Measurements from ENCODE around the gene UGT1A5.
"Not testable (repeated sequence)": the region's sequence is repeated elsewhere in the genome, so short reads cannot be mapped to it uniquely, and the experiment has no call there.

Gene UGT1A5

GRCh38 chr2:233747283-233747544 lies 34.5 kb downstream of the UGT1A5 start:
- Mint-ChIP-seq H3K4me3 (no peak overlapping the region), H3K9me3 (peaks cover 20% of the 10 kb centered on the region), H3K36me3 (ENCODE audit: low read depth) (peaks cover 2% of the 10 kb centered on the region), H3K4me1 (no peaks in the 10 kb centered on the region), H3K27ac (no peak overlapping the region), H3K27me3 (peaks cover 5% of the 10 kb centered on the region)
- no peak for DNase-seq
- ATAC-seq: no peak

- not testable (repeated sequence) for H3K4me3 Mint-ChIP-seq; H3K4me1 Mint-ChIP-seq; H3K36me3 Mint-ChIP-seq (ENCODE audit: low read depth); H3K27ac Mint-ChIP-seq; ATAC-seq; DNase-seq
- Mint-ChIP-seq H3K27me3 (peaks cover 12% of the 10 kb centered on the region), H3K9me3 (peaks cover 20% of the 10 kb centered on the region)
Observed at GRCh38 chr2:233750689-233751088, 38.0 kb downstream of the UGT1A5 start.

- not testable (repeated sequence) for DNase-seq; H3K4me3 Mint-ChIP-seq; ATAC-seq; H3K36me3 Mint-ChIP-seq (ENCODE audit: low read depth); H3K27ac Mint-ChIP-seq; H3K4me1 Mint-ChIP-seq
- H3K27me3 Mint-ChIP-seq: peaks cover 12% of the 10 kb centered on the region
- peaks cover 20% of the 10 kb centered on the region for H3K9me3 Mint-ChIP-seq
Observed at GRCh38 chr2:233751212-233752009, 38.7 kb downstream of the UGT1A5 start.

- ATAC-seq (no peak), DNase-seq (no peak)
- no peaks in the 10 kb centered on the region for H3K4me1 Mint-ChIP-seq
- peaks cover 8% of the 10 kb centered on the region for H3K27me3 Mint-ChIP-seq
- H3K9me3 Mint-ChIP-seq: peaks cover 17% of the 10 kb centered on the region
- H3K36me3 Mint-ChIP-seq (ENCODE audit: low read depth): peaks cover 2% of the 10 kb centered on the region
- no peak overlapping the region for H3K4me3 Mint-ChIP-seq
- H3K27ac Mint-ChIP-seq: no peak overlapping the region
Observed at GRCh38 chr2:233754872-233755611, 42.3 kb downstream of the UGT1A5 start.

GRCh38 chr2:233756429-233757081 lies 43.8 kb downstream of the UGT1A5 start:
- peaks cover 1% of the 10 kb centered on the region for H3K36me3 Mint-ChIP-seq (ENCODE audit: low read depth)
- H3K4me3 Mint-ChIP-seq: no peak overlapping the region
- no peak overlapping the region for H3K27ac Mint-ChIP-seq
- DNase-seq (no peak), ATAC-seq (no peak)
- H3K4me1 Mint-ChIP-seq: no peaks in the 10 kb centered on the region
- peaks cover 6% of the 10 kb centered on the region for H3K9me3 Mint-ChIP-seq
- H3K27me3 Mint-ChIP-seq: peaks cover 8% of the 10 kb centered on the region

GRCh38 chr2:233758141-233758540 lies 45.4 kb downstream of the UGT1A5 start:
- Mint-ChIP-seq H3K36me3 (ENCODE audit: low read depth) (no peaks in the 10 kb centered on the region), H3K9me3 (no peaks in the 10 kb centered on the region), H3K27me3 (peaks cover under 1% of the 10 kb centered on the region), H3K4me1 (no peaks in the 10 kb centered on the region), H3K4me3 (no peak overlapping the region), H3K27ac (no peak overlapping the region)
- no peak for ATAC-seq
- DNase-seq: no peak

GRCh38 chr2:233758849-233759248 lies 46.1 kb downstream of the UGT1A5 start:
- Mint-ChIP-seq H3K4me1 (no peaks in the 10 kb centered on the region), H3K27me3 (peaks cover 1% of the 10 kb centered on the region), H3K9me3 (no peaks in the 10 kb centered on the region), H3K36me3 (ENCODE audit: low read depth) (no peaks in the 10 kb centered on the region), H3K4me3 (no peak overlapping the region), H3K27ac (no peak overlapping the region)
- ATAC-seq: no peak
- no peak for DNase-seq

GRCh38 chr2:233760043-233760442 lies 47.3 kb downstream of the UGT1A5 start, which contains the start of gene UGT1A1:
UGT1A1 (plus strand) TSS chr2:233760270; CDS start chr2:233760288, 18 bp downstream.
- no peaks in the 10 kb centered on the region for H3K36me3 Mint-ChIP-seq (ENCODE audit: low read depth)
- DNase-seq (no peak), ATAC-seq (no peak)
- no peak within 1 kb of the TSS for H3K4me3 Mint-ChIP-seq
- H3K9me3 Mint-ChIP-seq: no peaks in the 10 kb centered on the region
- peaks cover 9% of the 10 kb centered on the region for H3K27me3 Mint-ChIP-seq
- no peak within 1 kb of the TSS for H3K27ac Mint-ChIP-seq
- peaks cover 2% of the 10 kb centered on the region for H3K4me1 Mint-ChIP-seq

- H3K4me3 Mint-ChIP-seq: no peak overlapping the region
- H3K4me1 Mint-ChIP-seq: peaks cover 2% of the 10 kb centered on the region
- DNase-seq: no peak
Observed at GRCh38 chr2:233761040-233761769, 48.5 kb downstream of the UGT1A5 start.

GRCh38 chr2:233764264-233764663 lies 51.6 kb downstream of the UGT1A5 start:
- Mint-ChIP-seq H3K36me3 (ENCODE audit: low read depth) (no peaks in the 10 kb centered on the region), H3K9me3 (no peaks in the 10 kb centered on the region), H3K27ac (no peak overlapping the region), H3K4me3 (no peak overlapping the region), H3K4me1 (peaks cover 2% of the 10 kb centered on the region), H3K27me3 (peaks cover 17% of the 10 kb centered on the region)
- DNase-seq (no peak), ATAC-seq (no peak)

More at GRCh38 chr2:233761040-233761769, 48.5 kb downstream of the UGT1A5 start:
- H3K27ac Mint-ChIP-seq: no peak overlapping the region
- ATAC-seq: no peak
- H3K36me3 Mint-ChIP-seq (ENCODE audit: low read depth): no peaks in the 10 kb centered on the region
- no peaks in the 10 kb centered on the region for H3K9me3 Mint-ChIP-seq
- H3K27me3 Mint-ChIP-seq: peaks cover 12% of the 10 kb centered on the region

GRCh38 chr2:233764761-233765160 lies 52.1 kb downstream of the UGT1A5 start:
- H3K27me3 Mint-ChIP-seq: peaks cover 18% of the 10 kb centered on the region
- peaks cover 2% of the 10 kb centered on the region for H3K4me1 Mint-ChIP-seq
- H3K4me3 Mint-ChIP-seq: no peak overlapping the region
- ATAC-seq (no peak), DNase-seq (no peak)
- no peak overlapping the region for H3K27ac Mint-ChIP-seq
- H3K9me3 Mint-ChIP-seq: no peaks in the 10 kb centered on the region
- no peaks in the 10 kb centered on the region for H3K36me3 Mint-ChIP-seq (ENCODE audit: low read depth)

GRCh38 chr2:233766416-233766815 lies 53.7 kb downstream of the UGT1A5 start:
- no peak for ATAC-seq
- no peaks in the 10 kb centered on the region for H3K36me3 Mint-ChIP-seq (ENCODE audit: low read depth)
- no peak overlapping the region for H3K4me3 Mint-ChIP-seq

GRCh38 chr2:233768076-233768475 lies 55.4 kb downstream of the UGT1A5 start:
- no peaks in the 10 kb centered on the region for H3K36me3 Mint-ChIP-seq (ENCODE audit: low read depth)
- no peak overlapping the region for H3K27ac Mint-ChIP-seq
- ATAC-seq (no peak), DNase-seq (no peak)
- H3K9me3 Mint-ChIP-seq: no peaks in the 10 kb centered on the region
- H3K4me3 Mint-ChIP-seq: no peak overlapping the region
- peaks cover 22% of the 10 kb centered on the region for H3K27me3 Mint-ChIP-seq
- H3K4me1 Mint-ChIP-seq: peaks cover 2% of the 10 kb centered on the region

More at GRCh38 chr2:233766416-233766815, 53.7 kb downstream of the UGT1A5 start:
- peaks cover 2% of the 10 kb centered on the region for H3K4me1 Mint-ChIP-seq
- H3K27ac Mint-ChIP-seq: no peak overlapping the region
- H3K9me3 Mint-ChIP-seq: no peaks in the 10 kb centered on the region
- peaks cover 22% of the 10 kb centered on the region for H3K27me3 Mint-ChIP-seq
- no peak for DNase-seq

- H3K27ac Mint-ChIP-seq: no peak overlapping the region
- H3K4me1 Mint-ChIP-seq: peaks cover 2% of the 10 kb centered on the region
- DNase-seq (no peak), ATAC-seq (no peak)
- peaks cover 17% of the 10 kb centered on the region for H3K27me3 Mint-ChIP-seq
- no peaks in the 10 kb centered on the region for H3K9me3 Mint-ChIP-seq
- H3K4me3 Mint-ChIP-seq: no peak overlapping the region
- H3K36me3 Mint-ChIP-seq (ENCODE audit: low read depth): no peaks in the 10 kb centered on the region
Observed at GRCh38 chr2:233769260-233769659, 56.6 kb downstream of the UGT1A5 start.
